ENCODE results near the gene IFI30. TPM values are rescaled to one million over a fixed set of nuclear protein-coding genes. Genes with fewer than 3 reads are reported as not detected.
A peak's percentile ranks its signal among the peaks of the same experiment; 100 is the strongest.

Gene IFI30
- total and polyA plus RNA-seq, 3 experiments from 2014 or later, result 10.9 to 34.5 (median 33.3) TPM

- Histone ChIP-seq H3K9me3 (ENCODE audit: low read length) (no peaks in the 10 kb centered on the region), H3K36me3 (ENCODE audit: insufficient read depth, low read length) (peaks cover 4% of the 10 kb centered on the region), H3K4me1 (ENCODE audit: insufficient read depth, low read length) (peaks cover 17% of the 10 kb centered on the region), H3K4me3 (ENCODE audit: low read length) (no peak overlapping the region), H3K27me3 (ENCODE audit: insufficient read depth, low read length, poor library complexity, severe bottlenecking) (no peaks in the 10 kb centered on the region), H3K27ac (ENCODE audit: low read depth, low read length) (no peak overlapping the region)
- peak overlapping the region in 6 of 7 donors; percentile 49 to 98 (median 81) for H3K4me3 Mint-ChIP-seq
- no peaks in the 10 kb centered on the region for H3K27me3 Mint-ChIP-seq
- peaks cover 16 to 36% (median 22%) of the 10 kb centered on the region in 3 donors for H3K4me1 Mint-ChIP-seq
- no peak for DNase-seq
- H3K27ac Mint-ChIP-seq, result peak overlapping the region in 5 of 8 donors; percentile 23 to 93 (median 58)
- no peaks in the 10 kb centered on the region for H3K9me3 Mint-ChIP-seq
- H3K36me3 Mint-ChIP-seq, result peaks cover 2 to 31% (median 4%) of the 10 kb centered on the region in 3 donors
- ChIA-PET CTCF (interaction anchor here (1.5 to 10.9 kb wide), 2 partner anchors 48 to 208 kb away, joined by 3 to 116 read pairs; a partner anchor contains a TSS), POLR2A (interaction anchor here (0.6 kb wide), 2 partner anchors 122 to 1206 kb away, joined by 3 read pairs; no protein-coding TSS in a partner anchor)
Observed at GRCh38 chr19:18202397-18202777, 28.8 kb downstream of the IFI30 start.

- DNase-seq, result peak in 1 of 5 donors; percentile 61
- ChIA-PET POLR2A (interaction anchor here (1.0 to 3.4 kb wide), 4 partner anchors 8 to 77 kb away, joined by 3 to 41 read pairs (median 16); partner anchors contain the start of genes JUND and MPV17L2), CTCF (interaction anchor here (1.0 to 10.9 kb wide), 4 partner anchors 48 to 126 kb away, joined by 4 to 116 read pairs (median 9); a partner anchor contains a TSS)
Observed at GRCh38 chr19:18202778-18203407, 29.3 kb downstream of the IFI30 start.

GRCh38 chr19:18203408-18203862, 29.8 kb downstream of the IFI30 start:
- H3K9me3 ChIP-seq (ENCODE audit: low read length), result no peaks in the 10 kb centered on the region
- DNase-seq, result peak in 2 of 5 donors; percentile 39 to 77
- peaks cover under 1 to 22% (median 2%) of the 10 kb centered on the region in 3 donors for H3K36me3 Mint-ChIP-seq
- H3K27ac ChIP-seq (ENCODE audit: low read depth, low read length), result no peak overlapping the region
- peaks cover under 1 to 1% of the 10 kb centered on the region in 2 donors for H3K27me3 Mint-ChIP-seq
- H3K36me3 ChIP-seq (ENCODE audit: insufficient read depth, low read length), result peaks cover 4% of the 10 kb centered on the region
- peak overlapping the region; percentile 71 to 98 (median 94) for H3K27ac Mint-ChIP-seq
- ChIA-PET CTCF (interaction anchor here (0.6 to 10.9 kb wide), 6 partner anchors 10 to 195 kb away, joined by 3 to 116 read pairs (median 9); partner anchors contain the start of genes ARRDC2 and MPV17L2), POLR2A (interaction anchor here (1.0 to 3.4 kb wide), 5 partner anchors 9 to 271 kb away, joined by 3 to 41 read pairs (median 6); partner anchors contain the start of genes CCDC124, JUND and MPV17L2)
- H3K4me1 Mint-ChIP-seq, result peaks cover 16 to 36% (median 22%) of the 10 kb centered on the region in 3 donors
- H3K9me3 Mint-ChIP-seq, result no peaks in the 10 kb centered on the region
- H3K4me3 ChIP-seq (ENCODE audit: low read length), result peak overlapping the region; percentile 94
- H3K4me1 ChIP-seq (ENCODE audit: insufficient read depth, low read length), result peaks cover 17% of the 10 kb centered on the region
- H3K27me3 ChIP-seq (ENCODE audit: insufficient read depth, low read length, poor library complexity, severe bottlenecking), result peaks cover under 1% of the 10 kb centered on the region
- H3K4me3 Mint-ChIP-seq, result peak overlapping the region; percentile 91 to 98 (median 96)

More at GRCh38 chr19:18202778-18203407, 29.3 kb downstream of the IFI30 start:
- H3K27ac Mint-ChIP-seq, result peak overlapping the region; percentile 71 to 98 (median 94)
- peaks cover 2 to 27% (median 4%) of the 10 kb centered on the region in 3 donors for H3K36me3 Mint-ChIP-seq
- peaks cover 17% of the 10 kb centered on the region for H3K4me1 ChIP-seq (ENCODE audit: insufficient read depth, low read length)
- peak overlapping the region; percentile 91 to 98 (median 96) for H3K4me3 Mint-ChIP-seq
- no peaks in the 10 kb centered on the region for H3K9me3 Mint-ChIP-seq
- peak overlapping the region; percentile 94 for H3K4me3 ChIP-seq (ENCODE audit: low read length)
- H3K27ac ChIP-seq (ENCODE audit: low read depth, low read length), result no peak overlapping the region
- H3K4me1 Mint-ChIP-seq, result peaks cover 16 to 36% (median 22%) of the 10 kb centered on the region in 3 donors
- H3K9me3 ChIP-seq (ENCODE audit: low read length), result no peaks in the 10 kb centered on the region
- H3K27me3 Mint-ChIP-seq, result no peaks in the 10 kb centered on the region
- H3K36me3 ChIP-seq (ENCODE audit: insufficient read depth, low read length), result peaks cover 4% of the 10 kb centered on the region
- no peaks in the 10 kb centered on the region for H3K27me3 ChIP-seq (ENCODE audit: insufficient read depth, low read length, poor library complexity, severe bottlenecking)

GRCh38 chr19:18203863-18204393, 30.3 kb downstream of the IFI30 start, which contains the start of gene RAB3A:
TSS of gene RAB3A (minus strand) at chr19:18204042. CDS start at chr19:18202740, 1,302 bp downstream.
- peaks cover 5% of the 10 kb centered on the region for H3K27me3 ChIP-seq (ENCODE audit: insufficient read depth, low read length, poor library complexity, severe bottlenecking)
- Mint-ChIP-seq H3K4me3 (peak within 1 kb of the TSS; percentile 93 to 98 (median 96)), H3K9me3 (no peaks in the 10 kb centered on the region), H3K4me1 (peaks cover 16 to 36% (median 22%) of the 10 kb centered on the region in 3 donors), H3K27ac (peak within 1 kb of the TSS; percentile 81 to 99 (median 97)), H3K27me3 (peaks cover 3 to 6% of the 10 kb centered on the region in 2 donors), H3K36me3 (peaks cover 0 to 17% (median 2%) of the 10 kb centered on the region in 3 donors)
- H3K9me3 ChIP-seq (ENCODE audit: low read length), result no peaks in the 10 kb centered on the region
- peaks cover 17% of the 10 kb centered on the region for H3K4me1 ChIP-seq (ENCODE audit: insufficient read depth, low read length)
- peak within 1 kb of the TSS; percentile 78 for H3K27ac ChIP-seq (ENCODE audit: low read depth, low read length)
- ChIA-PET POLR2A (interaction anchor here (0.6 to 3.4 kb wide), 7 partner anchors 9 to 271 kb away, joined by 3 to 41 read pairs (median 5); partner anchors contain the start of genes CCDC124, JUND and MPV17L2), CTCF (interaction anchor here (0.6 to 10.9 kb wide), 6 partner anchors 11 to 196 kb away, joined by 3 to 116 read pairs (median 9); partner anchors contain the start of genes ARRDC2 and MPV17L2)
- DNase-seq, result peak; percentile 99 to 100 (median 99)
- H3K4me3 ChIP-seq (ENCODE audit: low read length), result peak within 1 kb of the TSS; percentile 94
- peaks cover 4% of the 10 kb centered on the region for H3K36me3 ChIP-seq (ENCODE audit: insufficient read depth, low read length)

- Mint-ChIP-seq H3K27me3 (peaks cover 6% of the 10 kb centered on the region in 2 donors), H3K36me3 (peaks cover 0 to 14% (median 2%) of the 10 kb centered on the region in 3 donors), H3K4me1 (peaks cover 16 to 36% (median 22%) of the 10 kb centered on the region in 3 donors), H3K4me3 (peak overlapping the region; percentile 93 to 98 (median 96)), H3K9me3 (no peaks in the 10 kb centered on the region), H3K27ac (peak overlapping the region; percentile 66 to 99 (median 97))
- ChIA-PET POLR2A (interaction anchor here (0.6 to 3.4 kb wide), 9 partner anchors 10 to 272 kb away, joined by 3 to 41 read pairs (median 4); partner anchors contain the start of genes CCDC124, JUND, MPV17L2 and SSBP4), CTCF (interaction anchor here (0.6 to 10.9 kb wide), 9 partner anchors 11 to 345 kb away, joined by 3 to 116 read pairs (median 3); partner anchors contain the start of genes ARRDC2, JUND, MPV17L2 and RPL18A)
- peak overlapping the region; percentile 78 for H3K27ac ChIP-seq (ENCODE audit: low read depth, low read length)
- DNase-seq, result no peak
- peaks cover 5% of the 10 kb centered on the region for H3K27me3 ChIP-seq (ENCODE audit: insufficient read depth, low read length, poor library complexity, severe bottlenecking)
- peaks cover 4% of the 10 kb centered on the region for H3K36me3 ChIP-seq (ENCODE audit: insufficient read depth, low read length)
- no peaks in the 10 kb centered on the region for H3K9me3 ChIP-seq (ENCODE audit: low read length)
- peaks cover 17% of the 10 kb centered on the region for H3K4me1 ChIP-seq (ENCODE audit: insufficient read depth, low read length)
- peak overlapping the region; percentile 59 for H3K4me3 ChIP-seq (ENCODE audit: low read length)
Observed at GRCh38 chr19:18204394-18205199, 31.0 kb downstream of the IFI30 start.

- H3K4me1 ChIP-seq (ENCODE audit: insufficient read depth, low read length), result peaks cover 17% of the 10 kb centered on the region
- H3K27ac ChIP-seq (ENCODE audit: low read depth, low read length), result peak overlapping the region; percentile 78
- H3K27me3 ChIP-seq (ENCODE audit: insufficient read depth, low read length, poor library complexity, severe bottlenecking), result peaks cover 5% of the 10 kb centered on the region
- H3K36me3 ChIP-seq (ENCODE audit: insufficient read depth, low read length), result peaks cover under 1% of the 10 kb centered on the region
- H3K27ac Mint-ChIP-seq, result peak overlapping the region in 5 of 8 donors; percentile 40 to 98 (median 81)
- no peaks in the 10 kb centered on the region for H3K9me3 ChIP-seq (ENCODE audit: low read length)
- peak overlapping the region; percentile 93 to 98 (median 96) for H3K4me3 Mint-ChIP-seq
- peak overlapping the region; percentile 59 for H3K4me3 ChIP-seq (ENCODE audit: low read length)
- CTCF ChIA-PET, result interaction anchor here (0.8 to 10.9 kb wide), 9 partner anchors 12 to 346 kb away, joined by 3 to 116 read pairs (median 3); partner anchors contain the start of genes JUND, MPV17L2 and RPL18A
- peaks cover 16 to 36% (median 22%) of the 10 kb centered on the region in 3 donors for H3K4me1 Mint-ChIP-seq
- peaks cover 0 to 11% (median 2%) of the 10 kb centered on the region in 3 donors for H3K36me3 Mint-ChIP-seq
- POLR2A ChIA-PET, result interaction anchor here (0.6 to 3.4 kb wide), 4 partner anchors 13 to 214 kb away, joined by 3 to 41 read pairs (median 15); partner anchors contain the start of genes JUND, MPV17L2 and SSBP4
- no peaks in the 10 kb centered on the region for H3K9me3 Mint-ChIP-seq
- H3K27me3 Mint-ChIP-seq, result peaks cover 6% of the 10 kb centered on the region in 2 donors
- DNase-seq, result peak in 4 of 5 donors; percentile 27 to 76 (median 36)
Observed at GRCh38 chr19:18205200-18205892, 31.7 kb downstream of the IFI30 start.

Data from CD8-positive, alpha-beta memory T cell (primary cell).